Ascending aorta (tissue), 2 donors: ENCODE measurements around the gene CFAP43. TPM values are rescaled to one million over a fixed set of nuclear protein-coding genes. Genes with fewer than 3 reads are reported as not detected.

Experiments used
- DNase-seq, 2 donors: peaks; one replicate each; pipeline ENCODE4 v3.0.0-alpha.2; 2019; ENCODE audit warnings: low spot score in 2 of 2
- H3K27ac ChIP-seq, 2 donors: fragments of 200-600 bp; sonication (generic); one replicate each; pipeline ENCODE4 v1.5.1; 2016 to 2017; ENCODE audit warnings: mild to moderate bottlenecking in 1 of 2
- H3K27me3 ChIP-seq: fragments of 200-600 bp; sonication (generic); one replicate; pipeline ENCODE4 v1.5.1; 2017
- H3K36me3 ChIP-seq, 2 donors: fragments of 200-600 bp; sonication (generic); one replicate each; pipeline ENCODE4 v1.5.1; 2016
- H3K4me1 ChIP-seq, 2 donors: fragments of 200-600 bp; sonication (generic); one replicate each; pipeline ENCODE4 v1.5.1; 2016 to 2017; ENCODE audit warnings: mild to moderate bottlenecking in 1 of 2
- H3K4me3 ChIP-seq, 2 donors: fragments of 200-600 bp; sonication (generic); one replicate each; pipeline ENCODE4 v1.5.1; 2016 to 2017; ENCODE audit warnings: mild to moderate bottlenecking in 1 of 2
- H3K9me3 ChIP-seq, 2 donors: fragments of 200-600 bp; sonication (generic); one replicate each; pipeline ENCODE4 v1.5.1; 2016
- CTCF ChIP-seq, 3 experiments: fragments of 200-600 bp in 2 of 3; fragments of 450-650 bp in 1 of 3; sonication (generic) in 2 of 3; IDR thresholded peaks; one replicate each; pipeline ENCODE4 v1.5.1; 2016 to 2019; ENCODE audit warnings: antibody characterized with exemption in 3 of 3, mild to moderate bottlenecking in 1 of 3, moderate library complexity in 1 of 3
- intact Hi-C: fragments of 100-400 bp; cut with DNase I; formaldehyde crosslinking; loops from one replicate; pipeline ENCODE4 v1.15.1; 2023
- total RNA-seq: library from RNA; depleted of rRNA; stranded (reverse); fragments of >200 nt; gene quantifications from one replicate; pipeline ENCODE4 v1.1.0, GENCODE V29; 2016

Gene CFAP43
- total RNA-seq, 1 donor from 2014 or later: 0.96 TPM

- H3K27me3 ChIP-seq: no peaks in the 10 kb centered on the region
- H3K4me3 ChIP-seq: peak overlapping the region; percentile 24 to 59
- no peak for DNase-seq
- H3K4me1 ChIP-seq: no peaks in the 10 kb centered on the region
- no peaks in the 10 kb centered on the region for H3K9me3 ChIP-seq
- H3K27ac ChIP-seq: no peak overlapping the region
- intact Hi-C loops: no loop called here
- no peaks in the 10 kb centered on the region for H3K36me3 ChIP-seq
- peak; percentile 60 to 92 (median 83) for TF ChIP-seq CTCF (IDR thresholded peaks at IDR 0.05)
Measured at GRCh38 chr10:104274762-104275721, 42.9 kb upstream of the CFAP43 start.

- H3K4me3 ChIP-seq: peak overlapping the region; percentile 24 to 59
- H3K4me1 ChIP-seq: peaks cover 0 to 3% of the 10 kb centered on the region in 2 donors
- DNase-seq: no peak
- no peak for TF ChIP-seq CTCF (IDR thresholded peaks at IDR 0.05)
- no peaks in the 10 kb centered on the region for H3K36me3 ChIP-seq
- no peaks in the 10 kb centered on the region for H3K27me3 ChIP-seq
- H3K27ac ChIP-seq: no peak overlapping the region
- H3K9me3 ChIP-seq: no peaks in the 10 kb centered on the region
- intact Hi-C loops: no loop called here
Measured at GRCh38 chr10:104273899-104274575, 41.9 kb upstream of the CFAP43 start.

- no peaks in the 10 kb centered on the region for H3K27me3 ChIP-seq
- H3K36me3 ChIP-seq: no peaks in the 10 kb centered on the region
- no peak overlapping the region for H3K4me3 ChIP-seq
- no peak for TF ChIP-seq CTCF (IDR thresholded peaks at IDR 0.05)
- intact Hi-C loops: no loop called here
- no peak for DNase-seq
- H3K27ac ChIP-seq: no peak overlapping the region
- H3K4me1 ChIP-seq: peaks cover 0 to 5% of the 10 kb centered on the region in 2 donors
- no peaks in the 10 kb centered on the region for H3K9me3 ChIP-seq
Measured at GRCh38 chr10:104273286-104273685, 41.1 kb upstream of the CFAP43 start.

GRCh38 chr10:104268713-104269645, 36.8 kb upstream of the CFAP43 start, which contains the start of gene GSTO2:
TSS of gene GSTO2 (plus strand) at chr10:104269184. CDS start at chr10:104274916, 5,732 bp downstream.
- Histone ChIP-seq H3K27me3 (no peaks in the 10 kb centered on the region), H3K36me3 (peaks cover 19 to 28% of the 10 kb centered on the region in 2 donors), H3K4me3 (peak within 1 kb of the TSS; percentile 97 to 98), H3K27ac (peak within 1 kb of the TSS; percentile 91 to 97), H3K9me3 (no peaks in the 10 kb centered on the region), H3K4me1 (peaks cover 0 to 11% of the 10 kb centered on the region in 2 donors)
- intact Hi-C loops: loop anchor here (1.0 to 2.0 kb wide), 2 partner anchors 36 to 84 kb away; partner anchors contain the start of genes CFAP43 and CFAP58
- peak; percentile 99 to 100 for DNase-seq
- TF ChIP-seq CTCF (IDR thresholded peaks at IDR 0.05): no peak

GRCh38 chr10:104268405-104268712, 36.2 kb upstream of the CFAP43 start:
- no peak for TF ChIP-seq CTCF (IDR thresholded peaks at IDR 0.05)
- Histone ChIP-seq H3K27me3 (no peaks in the 10 kb centered on the region), H3K4me1 (peaks cover 0 to 11% of the 10 kb centered on the region in 2 donors), H3K36me3 (peaks cover 19 to 29% of the 10 kb centered on the region in 2 donors), H3K4me3 (peak overlapping the region; percentile 97 to 98), H3K27ac (peak overlapping the region; percentile 91 to 97), H3K9me3 (no peaks in the 10 kb centered on the region)
- DNase-seq: no peak
- intact Hi-C loops: loop anchor here (2.0 kb wide), 1 partner anchor 36 kb away; the partner anchor contains the start of gene CFAP43
